Endothelial cell of umbilical vein (primary cell): ENCODE data around the gene SLC39A12. TPM values are rescaled to one million over a fixed set of nuclear protein-coding genes. Genes with fewer than 3 reads are reported as not detected.

Experiments used
- BruUV-seq: library from RNA; stranded (reverse); fragments of 400-500 nt; replicated peaks from 2 replicates; lab custom pipeline; 2021; lab: Mats Ljungman, UMichigan
- CTCF ChIA-PET: fragments of 300-600, 350-600 bp; sonication (Branson Sonifier 250); formaldehyde crosslinking; loops from one replicate; lab custom pipeline; 2021; ENCODE audit warnings: antibody characterized with exemption, inconsistent platforms; lab: Charles Lee
- POLR2A ChIA-PET: fragments of 300-600, 350-600 bp; sonication (Branson Sonifier 250); formaldehyde crosslinking; loops from one replicate; lab custom pipeline; 2021; ENCODE audit warnings: antibody characterized with exemption, inconsistent platforms; lab: Charles Lee
- DNase-seq: peaks from one replicate; pipeline ENCODE4 v3.0.0-alpha.2; 2011; ENCODE audit warnings: low read depth, low spot score
- FAIRE-seq: peaks from 2 replicates; lab custom pipeline; 2011; peaks lifted over from hg19 to GRCh38; lab: Jason Lieb, UNC
- H2AFZ ChIP-seq: 2 replicates; pipeline ENCODE4 v1.6.0; 2012; ENCODE audit warnings: low read depth, low read length, control low read depth, inconsistent platforms
- H3K27ac ChIP-seq: 2 replicates; pipeline ENCODE4 v1.5.1; 2011; ENCODE audit warnings: low read depth, mild to moderate bottlenecking, control low read depth, low read length, moderate library complexity; ENCODE audit not compliant: insufficient read depth
- H3K27me3 ChIP-seq, 2 experiments: 2 replicates each; pipeline versions ENCODE4 v1.6.0 to v1.6.1; 2011; ENCODE audit warnings: low read length in 2 of 2, mixed read lengths in 1 of 2; ENCODE audit not compliant: control insufficient read depth in 2 of 2, insufficient read depth in 2 of 2
- H3K36me3 ChIP-seq, 2 experiments: 2 replicates in 1 of 2; 3 replicates in 1 of 2; pipeline ENCODE4 v1.5.1; 2011; ENCODE audit warnings: low read length in 2 of 2, mild to moderate bottlenecking in 1 of 2, moderate library complexity in 1 of 2; ENCODE audit not compliant: control insufficient read depth in 2 of 2, insufficient read depth in 2 of 2; ENCODE audit errors: extremely low read depth in 1 of 2
- H3K4me1 ChIP-seq: 3 replicates; pipeline ENCODE4 v1.5.1; 2011; ENCODE audit warnings: mild to moderate bottlenecking, low read length; ENCODE audit not compliant: control insufficient read depth, insufficient read depth; ENCODE audit errors: extremely low read depth
- H3K4me2 ChIP-seq: 2 replicates; pipeline ENCODE4 v1.6.1; 2011; ENCODE audit warnings: low read length, control low read depth, mixed read lengths; ENCODE audit not compliant: insufficient read depth
- H3K4me3 ChIP-seq, 3 experiments: fragments of 200-600 bp in 1 of 3; sonication (generic), shearing (Covaris generic) in 1 of 3; replicated peaks in 1 of 3; 2 replicates each; pipeline ENCODE4 v1.5.1; 2011 to 2016; ENCODE audit warnings: control low read depth in 3 of 3, low read length in 3 of 3, mild to moderate bottlenecking in 2 of 3, inconsistent platforms in 1 of 3, low read depth in 1 of 3, moderate library complexity in 1 of 3; ENCODE audit not compliant: insufficient read depth in 1 of 3
- H3K79me2 ChIP-seq: 2 replicates; pipeline ENCODE4 v1.6.0; 2012; ENCODE audit warnings: low read length, inconsistent platforms; ENCODE audit not compliant: control insufficient read depth, insufficient read depth
- H3K9ac ChIP-seq: replicated peaks from 2 replicates; pipeline ENCODE3; 2011; ENCODE audit warnings: low read length, control low read depth; ENCODE audit not compliant: insufficient read depth; ENCODE audit errors: extremely low read depth
- H3K9me1 ChIP-seq: replicated peaks from 3 replicates; pipeline ENCODE4 v1.6.0; 2011; ENCODE audit warnings: mild to moderate bottlenecking, low read length; ENCODE audit not compliant: control insufficient read depth, insufficient read depth; ENCODE audit errors: extremely low read depth
- H3K9me3 ChIP-seq: replicated peaks from 2 replicates; pipeline ENCODE4 v1.5.1; 2012; ENCODE audit warnings: low read length, inconsistent platforms; ENCODE audit not compliant: control insufficient read depth, insufficient read depth
- H4K20me1 ChIP-seq: replicated peaks from 2 replicates; pipeline ENCODE3; 2011; ENCODE audit warnings: mild to moderate bottlenecking, low read length; ENCODE audit not compliant: control insufficient read depth, insufficient read depth; ENCODE audit errors: extremely low read depth
- EZH2 ChIP-seq: IDR thresholded peaks from 2 replicates; pipeline ENCODE4 v1.6.1; 2012; ENCODE audit warnings: borderline replicate concordance, low read depth, mild to moderate bottlenecking, moderate library complexity, low read length, inconsistent platforms; ENCODE audit not compliant: severe bottlenecking
- FOS ChIP-seq: IDR thresholded peaks from 2 replicates; pipeline ENCODE4 v1.6.1; 2011; ENCODE audit warnings: mild to moderate bottlenecking, low read length, moderate library complexity, borderline replicate concordance; ENCODE audit not compliant: insufficient read depth
- GATA2 ChIP-seq: IDR thresholded peaks from 2 replicates; pipeline ENCODE4 v1.7.0; 2011; ENCODE audit warnings: low read depth, mild to moderate bottlenecking, moderate library complexity, mixed read lengths, low read length; ENCODE audit not compliant: insufficient read length, insufficient read depth
- JUN ChIP-seq: IDR thresholded peaks from 2 replicates; pipeline ENCODE4 v1.6.1; 2011; ENCODE audit warnings: borderline replicate concordance, low read depth; ENCODE audit not compliant: insufficient read length, insufficient read depth
- MYC ChIP-seq: IDR thresholded peaks from one replicate; pipeline ENCODE4 v1.6.1; 2011; ENCODE audit warnings: mild to moderate bottlenecking, low read depth, low read length
- POLR2A ChIP-seq: IDR thresholded peaks from 2 replicates; pipeline ENCODE4 v1.6.1; 2012; ENCODE audit warnings: low read depth, mild to moderate bottlenecking, control low read depth, low read length
- POLR2AphosphoS5 ChIP-seq: IDR thresholded peaks from 2 replicates; pipeline ENCODE4 v1.6.1; 2012; ENCODE audit warnings: low read depth, mild to moderate bottlenecking, control low read depth, low read length, moderate library complexity; ENCODE audit not compliant: insufficient read depth
- dilution Hi-C: fragments of 300-500 bp; cut with MboI; formaldehyde crosslinking; loops from one replicate; pipeline ENCODE4 v1.15.0; 2019; ENCODE audit warnings: low sequenced_read_pairs; ENCODE audit not compliant: extremely low pct_ligation_motif_present
- intact Hi-C: fragments of 100-400 bp; cut with micrococcal nuclease; formaldehyde crosslinking; loops from one replicate; pipeline ENCODE4 v1.10.0; 2022
- polyA plus RNA-seq, 4 experiments: library from polyadenylated mRNA; depleted of rRNA in 3 of 4; stranded (reverse) in 3 of 4; unstranded in 1 of 4; fragments of >200 nt; gene quantifications; 2 replicates each; pipeline versions ENCODE4 v1.2.1 to v1.2.3, GENCODE V29; 2011 to 2012; ENCODE audit warnings: missing spikeins in 1 of 4
- total RNA-seq: library from RNA; stranded (reverse); gene quantifications from 2 replicates; pipeline ENCODE4 v1.2.3, GENCODE V29; 2021
- TF ChIP-seq, protein P1 (sequence below): IDR thresholded peaks from 2 replicates; pipeline ENCODE4 v1.6.1; 2011; ENCODE audit not compliant: insufficient read depth, insufficient read length
- TF ChIP-seq, protein P2 (sequence below), 2 donors: IDR thresholded peaks; 1 replicate in 1 of 2; 2 replicates in 1 of 2; pipeline ENCODE4 v1.5.1; 2011; ENCODE audit warnings: low read length in 2 of 2, mild to moderate bottlenecking in 2 of 2, moderate library complexity in 2 of 2, control low read depth in 1 of 2, inconsistent platforms in 1 of 2, low read depth in 1 of 2; ENCODE audit not compliant: insufficient read depth in 1 of 2; ENCODE audit errors: extremely low read depth in 1 of 2

The SLC39A12 gene
- total and polyA plus RNA-seq, 2 donors (not counting 3 experiments of a cell fraction or from before 2014, with no cell fraction given), result not detected

DNA sequence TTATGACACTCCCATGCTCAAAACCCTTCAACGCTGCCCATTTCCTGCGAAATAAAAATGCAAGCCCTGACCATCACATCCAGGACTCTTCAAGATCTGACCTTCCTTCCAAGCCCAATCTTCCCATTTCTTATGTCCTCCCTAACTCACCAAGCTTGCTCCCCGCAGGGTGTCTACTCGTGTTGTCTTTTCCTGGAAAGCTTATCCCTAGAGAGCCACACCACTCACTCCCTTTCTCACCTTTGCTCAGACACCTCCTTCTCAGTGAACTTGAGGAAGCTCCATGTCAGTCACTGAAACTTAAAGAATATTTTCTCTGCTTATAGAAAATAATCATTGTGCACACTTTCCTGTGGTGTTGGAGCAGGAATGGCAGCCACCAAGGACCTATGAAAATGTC is 134.1 kb downstream of the SLC39A12 start:
- intact Hi-C loops (no loop called here), dilution Hi-C loops (no loop called here)
- H3K27me3 ChIP-seq, result no peaks in the 10 kb centered on the region
- ChIA-PET CTCF (no interaction called here), POLR2A (no interaction called here)
- no peaks in the 10 kb centered on the region for H3K36me3 ChIP-seq
- no peak overlapping the region for H3K4me3 ChIP-seq
- H3K4me1 ChIP-seq, result no peaks in the 10 kb centered on the region
- H3K9ac ChIP-seq, result no peak overlapping the region
- no peak overlapping the region for H2AFZ ChIP-seq
- no TSS peak for BruUV-seq
- no peak for TF ChIP-seq MYC
- no peak for TF ChIP-seq POLR2A
- no peak for TF ChIP-seq POLR2AphosphoS5
- TF ChIP-seq EZH2, result no peak
- TF ChIP-seq GATA2, result no peak
- TF ChIP-seq, protein P1, sequence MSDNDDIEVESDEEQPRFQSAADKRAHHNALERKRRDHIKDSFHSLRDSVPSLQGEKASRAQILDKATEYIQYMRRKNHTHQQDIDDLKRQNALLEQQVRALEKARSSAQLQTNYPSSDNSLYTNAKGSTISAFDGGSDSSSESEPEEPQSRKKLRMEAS, result no peak
- TF ChIP-seq JUN, result no peak
- TF ChIP-seq, protein P2, sequence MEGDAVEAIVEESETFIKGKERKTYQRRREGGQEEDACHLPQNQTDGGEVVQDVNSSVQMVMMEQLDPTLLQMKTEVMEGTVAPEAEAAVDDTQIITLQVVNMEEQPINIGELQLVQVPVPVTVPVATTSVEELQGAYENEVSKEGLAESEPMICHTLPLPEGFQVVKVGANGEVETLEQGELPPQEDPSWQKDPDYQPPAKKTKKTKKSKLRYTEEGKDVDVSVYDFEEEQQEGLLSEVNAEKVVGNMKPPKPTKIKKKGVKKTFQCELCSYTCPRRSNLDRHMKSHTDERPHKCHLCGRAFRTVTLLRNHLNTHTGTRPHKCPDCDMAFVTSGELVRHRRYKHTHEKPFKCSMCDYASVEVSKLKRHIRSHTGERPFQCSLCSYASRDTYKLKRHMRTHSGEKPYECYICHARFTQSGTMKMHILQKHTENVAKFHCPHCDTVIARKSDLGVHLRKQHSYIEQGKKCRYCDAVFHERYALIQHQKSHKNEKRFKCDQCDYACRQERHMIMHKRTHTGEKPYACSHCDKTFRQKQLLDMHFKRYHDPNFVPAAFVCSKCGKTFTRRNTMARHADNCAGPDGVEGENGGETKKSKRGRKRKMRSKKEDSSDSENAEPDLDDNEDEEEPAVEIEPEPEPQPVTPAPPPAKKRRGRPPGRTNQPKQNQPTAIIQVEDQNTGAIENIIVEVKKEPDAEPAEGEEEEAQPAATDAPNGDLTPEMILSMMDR (IDR thresholded peaks at IDR 0.05; ENCODE audit: extremely low read depth in 1 of 2, insufficient read depth in 1 of 2, low read depth in 1 of 2, low read length in 2 of 2), result no peak
- TF ChIP-seq FOS, result no peak
- DNase-seq, result no peak
- H3K27ac ChIP-seq, result no peak overlapping the region
- no peaks in the 10 kb centered on the region for H3K9me1 ChIP-seq
- H3K9me3 ChIP-seq, result no peaks in the 10 kb centered on the region
- H3K79me2 ChIP-seq, result no peaks in the 10 kb centered on the region
- no peaks in the 10 kb centered on the region for H4K20me1 ChIP-seq
- no peak for FAIRE-seq
- H3K4me2 ChIP-seq, result no peak overlapping the region
